ENCODE results near the gene UBE2E2.

DNA sequence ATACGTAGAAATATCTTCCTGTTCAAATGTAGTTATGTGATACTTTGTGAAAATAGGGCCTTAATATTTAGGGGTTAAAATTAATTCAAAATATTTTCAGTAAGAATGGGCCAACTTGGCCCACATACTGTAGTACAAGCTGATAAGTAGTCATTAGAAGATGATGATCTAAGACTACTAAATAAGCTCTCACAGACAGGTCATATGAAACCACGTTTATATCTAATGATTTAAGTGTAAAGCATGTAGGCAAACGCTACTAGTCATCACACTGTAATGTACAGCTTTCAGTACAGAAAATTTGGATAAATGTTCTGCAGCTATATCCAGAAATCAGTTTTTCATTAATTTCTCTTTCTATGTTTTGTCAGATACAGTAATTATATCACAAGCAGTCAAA, 228.6 kb downstream of the UBE2E2 start:
- no peak for TF ChIP-seq POLR2A (IDR thresholded peaks at IDR 0.05)
- no peak for TF ChIP-seq EP300 (IDR thresholded peaks at IDR 0.05)
- TF ChIP-seq CTCF (IDR thresholded peaks at IDR 0.05): no peak

All from ovary (tissue), 3 donors.